ENCODE data around the gene ATP2A1. TPM values are rescaled to one million over a fixed set of nuclear protein-coding genes. Genes with fewer than 3 reads are reported as not detected.

Gene ATP2A1
- total RNA-seq, 1 experiment from 2014 or later = 2.9 TPM

DNA sequence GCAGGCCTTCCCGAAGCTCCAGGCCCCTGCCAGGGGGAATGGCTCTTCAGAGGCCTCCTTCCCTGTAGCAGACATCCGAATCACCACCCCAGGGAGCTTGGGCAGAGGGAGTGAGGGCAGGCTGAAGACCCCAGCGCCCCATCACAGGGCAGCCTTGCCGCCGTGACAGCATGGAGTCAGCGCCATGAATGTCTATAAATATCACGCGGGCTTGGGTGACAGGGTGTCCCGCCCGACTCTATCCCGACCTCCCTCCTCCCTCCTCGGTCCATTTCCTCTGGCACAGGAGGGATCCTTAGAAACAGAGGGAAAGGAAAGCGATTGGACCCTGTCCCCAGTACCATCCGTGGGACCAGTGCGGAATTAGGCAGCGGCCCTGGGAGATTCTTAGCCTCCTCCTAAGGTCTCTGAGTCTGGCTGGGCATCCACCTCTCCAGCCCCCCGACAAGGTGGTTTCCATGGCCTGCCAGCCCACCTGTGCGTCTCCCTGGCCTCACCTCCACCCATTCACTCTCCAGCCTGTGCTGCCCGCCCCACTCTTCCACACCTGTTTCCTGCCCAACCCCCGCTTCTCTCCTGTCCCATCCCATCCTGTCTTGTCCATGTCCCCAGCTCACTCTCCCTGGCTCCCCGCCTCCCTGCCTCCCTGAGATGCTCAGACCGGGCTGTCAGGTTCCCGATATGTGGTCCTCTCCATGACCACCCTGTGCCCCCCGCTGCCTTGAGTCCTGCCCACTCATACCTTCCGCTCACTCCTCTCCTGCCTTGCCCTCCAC, 5.1 kb downstream of the ATP2A1 start:
- CTCF ChIA-PET = no interaction called here
- no TSS peak for BruUV-seq (replicated peaks)
- no peaks in the 10 kb centered on the region for H3K27me3 ChIP-seq (ENCODE audit: control insufficient read depth, insufficient read depth, low read length)
- no peak for ATAC-seq
- POLR2A ChIA-PET = interaction anchor here (1.1 kb wide), 1 partner anchor 61 kb away, joined by 4 read pairs; the partner anchor contains the start of gene ATXN2L
- no peaks in the 10 kb centered on the region; the same call in 1 of the 2 replicates for H3K36me3 ChIP-seq (ENCODE audit: control insufficient read depth, insufficient read depth, low read length)
- H3K27ac ChIP-seq (ENCODE audit: low read length) = no peak overlapping the region
- H3K4me3 ChIP-seq (ENCODE audit: low read depth in 2 of 2, low read length in 2 of 2) = no peak overlapping the region
- in situ Hi-C loops (cut with HindIII; ENCODE audit: low pct_unique_long_range_greater_than_20kb, low sequenced_read_pairs) (no loop called here), intact Hi-C loops (cut with micrococcal nuclease; ENCODE audit: unreplicated experiment) (no loop called here)
- TF ChIP-seq POLR2AphosphoS5 (IDR thresholded peaks at IDR 0.05; ENCODE audit: low read depth, low read length) (no peak), SIN3A (IDR thresholded peaks at IDR 0.05; ENCODE audit: borderline replicate concordance, insufficient read depth, low read depth, low read length) (no peak), TCF7L2 (IDR thresholded peaks at IDR 0.05; ENCODE audit: low read depth, low read length) (no peak)
- TF ChIP-seq, protein P1, sequence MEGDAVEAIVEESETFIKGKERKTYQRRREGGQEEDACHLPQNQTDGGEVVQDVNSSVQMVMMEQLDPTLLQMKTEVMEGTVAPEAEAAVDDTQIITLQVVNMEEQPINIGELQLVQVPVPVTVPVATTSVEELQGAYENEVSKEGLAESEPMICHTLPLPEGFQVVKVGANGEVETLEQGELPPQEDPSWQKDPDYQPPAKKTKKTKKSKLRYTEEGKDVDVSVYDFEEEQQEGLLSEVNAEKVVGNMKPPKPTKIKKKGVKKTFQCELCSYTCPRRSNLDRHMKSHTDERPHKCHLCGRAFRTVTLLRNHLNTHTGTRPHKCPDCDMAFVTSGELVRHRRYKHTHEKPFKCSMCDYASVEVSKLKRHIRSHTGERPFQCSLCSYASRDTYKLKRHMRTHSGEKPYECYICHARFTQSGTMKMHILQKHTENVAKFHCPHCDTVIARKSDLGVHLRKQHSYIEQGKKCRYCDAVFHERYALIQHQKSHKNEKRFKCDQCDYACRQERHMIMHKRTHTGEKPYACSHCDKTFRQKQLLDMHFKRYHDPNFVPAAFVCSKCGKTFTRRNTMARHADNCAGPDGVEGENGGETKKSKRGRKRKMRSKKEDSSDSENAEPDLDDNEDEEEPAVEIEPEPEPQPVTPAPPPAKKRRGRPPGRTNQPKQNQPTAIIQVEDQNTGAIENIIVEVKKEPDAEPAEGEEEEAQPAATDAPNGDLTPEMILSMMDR (IDR thresholded peaks at IDR 0.05) = no peak
- TF ChIP-seq, protein P2, sequence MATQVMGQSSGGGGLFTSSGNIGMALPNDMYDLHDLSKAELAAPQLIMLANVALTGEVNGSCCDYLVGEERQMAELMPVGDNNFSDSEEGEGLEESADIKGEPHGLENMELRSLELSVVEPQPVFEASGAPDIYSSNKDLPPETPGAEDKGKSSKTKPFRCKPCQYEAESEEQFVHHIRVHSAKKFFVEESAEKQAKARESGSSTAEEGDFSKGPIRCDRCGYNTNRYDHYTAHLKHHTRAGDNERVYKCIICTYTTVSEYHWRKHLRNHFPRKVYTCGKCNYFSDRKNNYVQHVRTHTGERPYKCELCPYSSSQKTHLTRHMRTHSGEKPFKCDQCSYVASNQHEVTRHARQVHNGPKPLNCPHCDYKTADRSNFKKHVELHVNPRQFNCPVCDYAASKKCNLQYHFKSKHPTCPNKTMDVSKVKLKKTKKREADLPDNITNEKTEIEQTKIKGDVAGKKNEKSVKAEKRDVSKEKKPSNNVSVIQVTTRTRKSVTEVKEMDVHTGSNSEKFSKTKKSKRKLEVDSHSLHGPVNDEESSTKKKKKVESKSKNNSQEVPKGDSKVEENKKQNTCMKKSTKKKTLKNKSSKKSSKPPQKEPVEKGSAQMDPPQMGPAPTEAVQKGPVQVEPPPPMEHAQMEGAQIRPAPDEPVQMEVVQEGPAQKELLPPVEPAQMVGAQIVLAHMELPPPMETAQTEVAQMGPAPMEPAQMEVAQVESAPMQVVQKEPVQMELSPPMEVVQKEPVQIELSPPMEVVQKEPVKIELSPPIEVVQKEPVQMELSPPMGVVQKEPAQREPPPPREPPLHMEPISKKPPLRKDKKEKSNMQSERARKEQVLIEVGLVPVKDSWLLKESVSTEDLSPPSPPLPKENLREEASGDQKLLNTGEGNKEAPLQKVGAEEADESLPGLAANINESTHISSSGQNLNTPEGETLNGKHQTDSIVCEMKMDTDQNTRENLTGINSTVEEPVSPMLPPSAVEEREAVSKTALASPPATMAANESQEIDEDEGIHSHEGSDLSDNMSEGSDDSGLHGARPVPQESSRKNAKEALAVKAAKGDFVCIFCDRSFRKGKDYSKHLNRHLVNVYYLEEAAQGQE (IDR thresholded peaks at IDR 0.05; ENCODE audit: insufficient read depth in 1 of 2, low read depth in 2 of 2, low read length in 1 of 2) = no peak
- H3K4me1 ChIP-seq (ENCODE audit: control insufficient read depth, insufficient read depth, low read length) = peaks cover 5% of the 10 kb centered on the region; the same call in 1 of the 2 replicates
- no peak for DNase-seq (ENCODE audit: low read depth, low spot score)
- no peaks in the 10 kb centered on the region for H3K9me3 ChIP-seq (ENCODE audit: control insufficient read depth, insufficient read depth, low read depth, low read length)

DNA sequence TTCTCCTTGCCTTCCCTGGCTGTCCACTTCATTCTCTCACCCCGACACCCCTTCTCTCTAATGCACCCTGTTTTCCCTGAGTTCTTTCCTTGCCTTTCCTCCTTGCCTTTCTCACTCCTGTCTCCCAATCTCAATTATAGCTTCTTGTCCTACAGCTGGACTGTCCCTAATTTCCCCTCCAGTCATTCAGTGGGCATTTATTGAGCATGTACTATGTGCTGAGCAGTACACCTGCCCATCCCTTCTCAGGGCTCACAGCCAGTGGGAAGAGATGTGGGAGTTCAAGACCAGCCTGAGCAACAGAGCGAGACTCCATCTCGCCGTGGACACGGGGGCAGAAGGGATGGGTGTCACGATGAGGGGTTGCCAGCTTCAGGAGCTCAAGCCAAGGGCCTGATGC, 5.8 kb downstream of the ATP2A1 start:
- peaks cover 5% of the 10 kb centered on the region; the same call in 1 of the 2 replicates for H3K4me1 ChIP-seq (ENCODE audit: control insufficient read depth, insufficient read depth, low read length)
- H3K27ac ChIP-seq (ENCODE audit: low read length) = no peak overlapping the region
- ChIA-PET POLR2A (interaction anchor here (1.1 kb wide), 1 partner anchor 62 kb away, joined by 4 read pairs; the partner anchor contains the start of gene ATXN2L), CTCF (no interaction called here)
- H3K27me3 ChIP-seq (ENCODE audit: control insufficient read depth, insufficient read depth, low read length) = no peaks in the 10 kb centered on the region
- TF ChIP-seq POLR2AphosphoS5 (IDR thresholded peaks at IDR 0.05; ENCODE audit: low read depth, low read length) = no peak
- TF ChIP-seq SIN3A (IDR thresholded peaks at IDR 0.05; ENCODE audit: borderline replicate concordance, insufficient read depth, low read depth, low read length) = no peak
- TF ChIP-seq, protein P1 (IDR thresholded peaks at IDR 0.05) = no peak
- TF ChIP-seq TCF7L2 (IDR thresholded peaks at IDR 0.05; ENCODE audit: low read depth, low read length) = no peak
- TF ChIP-seq, protein P2 (IDR thresholded peaks at IDR 0.05; ENCODE audit: insufficient read depth in 1 of 2, low read depth in 2 of 2, low read length in 1 of 2) = no peak
- ATAC-seq = no peak
- no peak overlapping the region for H3K4me3 ChIP-seq (ENCODE audit: low read depth in 2 of 2, low read length in 2 of 2)
- no peak for DNase-seq (ENCODE audit: low read depth, low spot score)
- H3K9me3 ChIP-seq (ENCODE audit: control insufficient read depth, insufficient read depth, low read depth, low read length) = no peaks in the 10 kb centered on the region
- no peaks in the 10 kb centered on the region; the same call in 1 of the 2 replicates for H3K36me3 ChIP-seq (ENCODE audit: control insufficient read depth, insufficient read depth, low read length)
- intact Hi-C loops (cut with micrococcal nuclease; ENCODE audit: unreplicated experiment) (no loop called here), in situ Hi-C loops (cut with HindIII; ENCODE audit: low pct_unique_long_range_greater_than_20kb, low sequenced_read_pairs) (no loop called here)
- no TSS peak for BruUV-seq (replicated peaks)

Measured in Panc1 (cell line).